ENCODE data around the gene ABR.

The ABR gene

GRCh38 chr17:1095853-1096173 is 84.0 kb downstream of the ABR start:
- Histone ChIP-seq H3K79me2 (ENCODE audit: low read length) (peaks cover 39% of the 10 kb centered on the region), H3K36me3 (replicated peaks; ENCODE audit: insufficient read depth, low read length) (no peaks in the 10 kb centered on the region), H3K4me2 (ENCODE audit: low read depth, low read length) (no peak overlapping the region), H3K4me3 (ENCODE audit: low read length) (no peak overlapping the region), H3K27me3 (replicated peaks; ENCODE audit: insufficient read depth, low read length) (no peaks in the 10 kb centered on the region), H3K9ac (ENCODE audit: low read length) (no peak overlapping the region), H3K9me3 (replicated peaks; ENCODE audit: insufficient read depth, low read length) (no peaks in the 10 kb centered on the region), H3F3A (ENCODE audit: insufficient read depth, low read length) (peaks cover 18% of the 10 kb centered on the region), H3K27ac (ENCODE audit: low read length) (no peak overlapping the region), H4K20me1 (ENCODE audit: insufficient read depth, low read length) (no peaks in the 10 kb centered on the region), H3K4me1 (ENCODE audit: low read length) (peaks cover 13% of the 10 kb centered on the region; the same call in 1 of the 2 replicates), H2AFZ (ENCODE audit: low read length) (no peak overlapping the region), H3K9me2 (replicated peaks; ENCODE audit: insufficient read depth, low read length) (no peaks in the 10 kb centered on the region)
- no peak for DNase-seq
- TF ChIP-seq EZH2phosphoT487 (IDR thresholded peaks at IDR 0.05; ENCODE audit: low read length) (no peak), EZH2 (optimal IDR thresholded peaks at IDR 0.05; ENCODE audit: low read depth, low read length) (no peak), CTCF (IDR thresholded peaks at IDR 0.05; ENCODE audit: low read length) (no peak)

- Histone ChIP-seq H3K9ac (ENCODE audit: low read length) (no peak overlapping the region), H3K27me3 (replicated peaks; ENCODE audit: insufficient read depth, low read length) (no peaks in the 10 kb centered on the region), H3K9me2 (replicated peaks; ENCODE audit: insufficient read depth, low read length) (no peaks in the 10 kb centered on the region), H2AFZ (ENCODE audit: low read length) (no peak overlapping the region), H3K36me3 (replicated peaks; ENCODE audit: insufficient read depth, low read length) (no peaks in the 10 kb centered on the region), H4K20me1 (ENCODE audit: insufficient read depth, low read length) (no peaks in the 10 kb centered on the region), H3K4me1 (ENCODE audit: low read length) (peaks cover 13% of the 10 kb centered on the region; the same call in 1 of the 2 replicates), H3K79me2 (ENCODE audit: low read length) (peaks cover 39% of the 10 kb centered on the region), H3K4me2 (ENCODE audit: low read depth, low read length) (no peak overlapping the region), H3K27ac (ENCODE audit: low read length) (no peak overlapping the region), H3F3A (ENCODE audit: insufficient read depth, low read length) (peaks cover 18% of the 10 kb centered on the region), H3K4me3 (ENCODE audit: low read length) (no peak overlapping the region), H3K9me3 (replicated peaks; ENCODE audit: insufficient read depth, low read length) (no peaks in the 10 kb centered on the region)
- DNase-seq, result no peak
- TF ChIP-seq EZH2phosphoT487 (IDR thresholded peaks at IDR 0.05; ENCODE audit: low read length), result no peak
- TF ChIP-seq EZH2 (optimal IDR thresholded peaks at IDR 0.05; ENCODE audit: low read depth, low read length), result no peak
- TF ChIP-seq CTCF (IDR thresholded peaks at IDR 0.05; ENCODE audit: low read length), result no peak
These were observed 84.5 kb downstream of the ABR start for GRCh38 chr17:1095090-1095852.

- Histone ChIP-seq H3K27ac (ENCODE audit: low read length) (no peak overlapping the region), H2AFZ (ENCODE audit: low read length) (no peak overlapping the region), H3K4me2 (ENCODE audit: low read depth, low read length) (no peak overlapping the region), H3K9me3 (replicated peaks; ENCODE audit: insufficient read depth, low read length) (no peaks in the 10 kb centered on the region), H3K4me1 (ENCODE audit: low read length) (peaks cover 13% of the 10 kb centered on the region; the same call in 1 of the 2 replicates), H3K4me3 (ENCODE audit: low read length) (no peak overlapping the region), H3K9ac (ENCODE audit: low read length) (no peak overlapping the region), H4K20me1 (ENCODE audit: insufficient read depth, low read length) (no peaks in the 10 kb centered on the region), H3K79me2 (ENCODE audit: low read length) (peaks cover 39% of the 10 kb centered on the region), H3K36me3 (replicated peaks; ENCODE audit: insufficient read depth, low read length) (no peaks in the 10 kb centered on the region), H3F3A (ENCODE audit: insufficient read depth, low read length) (peaks cover 16% of the 10 kb centered on the region), H3K9me2 (replicated peaks; ENCODE audit: insufficient read depth, low read length) (no peaks in the 10 kb centered on the region), H3K27me3 (replicated peaks; ENCODE audit: insufficient read depth, low read length) (no peaks in the 10 kb centered on the region)
- TF ChIP-seq EZH2phosphoT487 (IDR thresholded peaks at IDR 0.05; ENCODE audit: low read length), result no peak
- TF ChIP-seq CTCF (IDR thresholded peaks at IDR 0.05; ENCODE audit: low read length), result no peak
- no peak for TF ChIP-seq EZH2 (optimal IDR thresholded peaks at IDR 0.05; ENCODE audit: low read depth, low read length)
- no peak for DNase-seq
These were observed 85.2 kb downstream of the ABR start for GRCh38 chr17:1094591-1094990.

Measured in MM.1S (cell line).